MM.1S (cell line): ENCODE data around the gene CHMP2A.

Experiments
- DNase-seq: peaks from one replicate; pipeline ENCODE4 v3.0.0-alpha.2; 2015
- H2AFZ ChIP-seq: fragments of 300-600 bp; sonication (generic); 2 replicates; pipeline ENCODE4 v1.6.0; 2016; ENCODE audit warnings: antibody characterized with exemption, low read length
- H3F3A ChIP-seq: fragments of 300-600 bp; sonication (generic); 2 replicates; pipeline ENCODE4 v1.6.1; 2016; ENCODE audit warnings: mild to moderate bottlenecking, antibody characterized with exemption, low read length, moderate library complexity, mixed read lengths; ENCODE audit not compliant: insufficient read depth
- H3K27ac ChIP-seq: fragments of 300-600 bp; sonication (generic); 2 replicates; pipeline ENCODE4 v1.5.1; 2016; ENCODE audit warnings: mild to moderate bottlenecking, low read length
- H3K27me3 ChIP-seq: fragments of 300-600 bp; sonication (generic); replicated peaks from 2 replicates; pipeline ENCODE4 v1.6.0; 2016; ENCODE audit warnings: low read length; ENCODE audit not compliant: insufficient read depth
- H3K36me3 ChIP-seq: fragments of 300-600 bp; sonication (generic); replicated peaks from 2 replicates; pipeline ENCODE4 v1.6.1; 2016; ENCODE audit warnings: mild to moderate bottlenecking, low read length, mixed read lengths; ENCODE audit not compliant: insufficient read depth
- H3K4me1 ChIP-seq: fragments of 300-600 bp; sonication (generic); 2 replicates; pipeline ENCODE4 v1.6.1; 2016; ENCODE audit warnings: low read length, mixed read lengths
- H3K4me2 ChIP-seq: fragments of 300-600 bp; sonication (generic); 2 replicates; pipeline ENCODE4 v1.6.0; 2016; ENCODE audit warnings: low read depth, low read length
- H3K4me3 ChIP-seq: fragments of 300-600 bp; sonication (generic); 2 replicates; pipeline ENCODE4 v1.5.1; 2016; ENCODE audit warnings: low read length, mixed read lengths
- H3K79me2 ChIP-seq: fragments of 300-600 bp; sonication (generic); 2 replicates; pipeline ENCODE4 v1.6.1; 2016; ENCODE audit warnings: mixed run types, low read length, mixed read lengths
- H3K9ac ChIP-seq: fragments of 300-600 bp; sonication (generic); 2 replicates; pipeline ENCODE4 v1.6.1; 2016; ENCODE audit warnings: low read length, mixed read lengths
- H3K9me2 ChIP-seq: fragments of 300-600 bp; sonication (generic); replicated peaks from 2 replicates; pipeline ENCODE4 v1.6.1; 2016; ENCODE audit warnings: mild to moderate bottlenecking, low read length, mixed read lengths; ENCODE audit not compliant: insufficient read depth
- H3K9me3 ChIP-seq: fragments of 300-600 bp; sonication (generic); replicated peaks from 2 replicates; pipeline ENCODE4 v1.6.1; 2016; ENCODE audit warnings: mild to moderate bottlenecking, low read length, mixed read lengths; ENCODE audit not compliant: insufficient read depth
- H4K20me1 ChIP-seq: fragments of 300-600 bp; sonication (generic); 2 replicates; pipeline ENCODE4 v1.6.1; 2016; ENCODE audit warnings: mild to moderate bottlenecking, low read length, moderate library complexity, mixed read lengths; ENCODE audit not compliant: insufficient read depth
- CTCF ChIP-seq: fragments of 300-600 bp; sonication (generic); IDR thresholded peaks from 2 replicates; pipeline ENCODE4 v1.5.1; 2016; ENCODE audit warnings: antibody characterized with exemption, low read length, mixed read lengths
- EZH2 ChIP-seq: fragments of 300-600 bp; sonication (generic); optimal IDR thresholded peaks from 2 replicates; pipeline ENCODE3; 2017; ENCODE audit warnings: low read depth, mild to moderate bottlenecking, antibody characterized with exemption, low read length, mixed read lengths
- EZH2phosphoT487 ChIP-seq: fragments of 300-600 bp; sonication (generic); IDR thresholded peaks from 2 replicates; pipeline ENCODE4 v1.6.1; 2018; ENCODE audit warnings: antibody characterized with exemption, low read length

CHMP2A gene

DNA sequence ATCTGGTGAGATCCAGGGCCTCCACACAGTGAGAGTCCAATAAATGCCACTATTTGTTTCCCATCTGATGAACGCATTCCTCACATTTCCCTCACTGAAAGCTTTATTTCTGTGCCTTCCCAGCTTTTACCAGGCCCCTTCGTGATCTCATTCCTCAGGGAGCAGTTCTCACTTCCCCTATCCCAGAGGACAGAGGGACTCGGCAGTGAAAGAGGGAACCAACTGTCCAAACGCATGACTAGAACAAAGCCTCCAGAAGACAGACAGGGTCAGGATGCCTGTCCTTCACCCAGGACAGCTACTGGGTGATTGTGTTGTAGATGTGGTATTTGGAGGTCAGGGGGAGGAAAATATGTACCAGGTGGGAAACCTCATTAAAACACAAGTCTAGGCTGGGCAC lies 33.3 kb downstream of the CHMP2A start:
- Histone ChIP-seq H3K79me2 (peaks cover 13% of the 10 kb centered on the region), H3K36me3 (no peaks in the 10 kb centered on the region), H4K20me1 (no peaks in the 10 kb centered on the region), H3K9ac (no peak overlapping the region), H3F3A (peaks cover 11% of the 10 kb centered on the region; the same call in 1 of the 2 replicates), H3K9me3 (no peaks in the 10 kb centered on the region), H3K4me2 (no peak overlapping the region), H2AFZ (no peak overlapping the region), H3K4me3 (no peak overlapping the region), H3K4me1 (peaks cover 5% of the 10 kb centered on the region; the same call in 1 of the 2 replicates), H3K27me3 (peaks cover 4% of the 10 kb centered on the region; the same call in 1 of the 2 replicates), H3K9me2 (no peaks in the 10 kb centered on the region), H3K27ac (no peak overlapping the region)
- no peak for TF ChIP-seq CTCF
- no peak for TF ChIP-seq EZH2phosphoT487
- DNase-seq: no peak

GRCh38 chr19:58520257-58520599 lies 34.7 kb downstream of the CHMP2A start:
- Histone ChIP-seq H3K79me2 (peaks cover 13% of the 10 kb centered on the region), H3K36me3 (no peaks in the 10 kb centered on the region), H3K9me2 (no peaks in the 10 kb centered on the region), H3K9me3 (no peaks in the 10 kb centered on the region), H3F3A (peaks cover 11% of the 10 kb centered on the region; the same call in 1 of the 2 replicates), H3K4me2 (peak overlapping the region; percentile 82), H3K4me3 (peak overlapping the region; percentile 88), H3K4me1 (peaks cover 5% of the 10 kb centered on the region; the same call in 1 of the 2 replicates), H3K27me3 (peaks cover 4% of the 10 kb centered on the region; the same call in 1 of the 2 replicates), H2AFZ (peak overlapping the region; percentile 92), H4K20me1 (no peaks in the 10 kb centered on the region), H3K27ac (peak overlapping the region; percentile 78; the same call in 1 of the 2 replicates), H3K9ac (peak overlapping the region; percentile 73)
- TF ChIP-seq CTCF: no peak
- TF ChIP-seq EZH2: no peak
- no peak for TF ChIP-seq EZH2phosphoT487
- DNase-seq: no peak

- H3K36me3 ChIP-seq: no peaks in the 10 kb centered on the region
- H2AFZ ChIP-seq: peak within 1 kb of the TSS; percentile 92
- peak within 1 kb of the TSS; percentile 88 for H3K4me3 ChIP-seq
- H3K79me2 ChIP-seq: peaks cover 13% of the 10 kb centered on the region
- H4K20me1 ChIP-seq: no peaks in the 10 kb centered on the region
- peaks cover 11% of the 10 kb centered on the region; the same call in 1 of the 2 replicates for H3F3A ChIP-seq
- H3K27ac ChIP-seq: peak within 1 kb of the TSS; percentile 78
- peak within 1 kb of the TSS; percentile 73 for H3K9ac ChIP-seq
- no peaks in the 10 kb centered on the region for H3K9me3 ChIP-seq
- H3K4me1 ChIP-seq: peaks cover 5% of the 10 kb centered on the region; the same call in 1 of the 2 replicates
- peak; percentile 95 for DNase-seq
- TF ChIP-seq EZH2 (no peak), EZH2phosphoT487 (no peak), CTCF (peak; percentile 74)
- peaks cover 4% of the 10 kb centered on the region; the same call in 1 of the 2 replicates for H3K27me3 ChIP-seq
- peak within 1 kb of the TSS; percentile 82 for H3K4me2 ChIP-seq
- H3K9me2 ChIP-seq: no peaks in the 10 kb centered on the region
Measured at GRCh38 chr19:58519355-58520256, 35.3 kb downstream of the CHMP2A start, which contains the start of gene ZBTB45. TSS of gene ZBTB45 (minus strand) at chr19:58519810. CDS start at chr19:58517673, 2,137 bp downstream.
